Heart right ventricle (tissue), 16 donors: ENCODE data around the gene ZNF611. TPM values are rescaled to one million over a fixed set of nuclear protein-coding genes. Genes with fewer than 3 reads are reported as not detected.
"Not testable (repeated sequence)": the region's sequence is repeated elsewhere in the genome, so short reads cannot be mapped to it uniquely, and the experiment has no call there.

Source experiments
- ATAC-seq, 8 donors: fragments of 200-7000 bp; cut with Tn5 transposase; one replicate each; pipeline ENCODE4 v1.9.1; 2020; ENCODE audit warnings: mild to moderate bottlenecking in 8 of 8, moderate library complexity in 8 of 8, moderate number of reproducible peaks in 1 of 8
- DNase-seq, 2 donors: peaks; one replicate each; pipeline ENCODE4 v3.0.0-alpha.2; 2020
- H3K27ac ChIP-seq, 10 donors: fragments of 200-600 bp; sonication (generic) in 2 of 10; one replicate each; pipeline versions ENCODE4 v1.5.0 to v1.8.0; 2020 to 2022; ENCODE audit warnings: mild to moderate bottlenecking in 3 of 10
- H3K27me3 ChIP-seq, 7 donors: fragments of 200-600 bp; one replicate each; pipeline ENCODE4 v1.8.0; 2021 to 2022; ENCODE audit warnings: mild to moderate bottlenecking in 2 of 7
- H3K36me3 ChIP-seq, 9 donors: fragments of 200-600 bp; sonication (generic) in 1 of 9; one replicate each; pipeline versions ENCODE4 v1.5.0 to v1.8.0; 2020 to 2022; ENCODE audit warnings: mild to moderate bottlenecking in 2 of 9
- H3K4me1 ChIP-seq, 9 donors: fragments of 200-600 bp; sonication (generic) in 1 of 9; one replicate each; pipeline versions ENCODE4 v1.5.0 to v1.8.0; 2020 to 2022; ENCODE audit warnings: mild to moderate bottlenecking in 4 of 9
- H3K4me3 ChIP-seq, 10 donors: fragments of 200-600 bp; sonication (generic) in 2 of 10; one replicate each; pipeline versions ENCODE4 v1.5.0 to v1.8.0; 2020 to 2022; ENCODE audit warnings: mild to moderate bottlenecking in 7 of 10, moderate library complexity in 2 of 10
- H3K9me3 ChIP-seq, 11 donors: fragments of 200-600 bp in 10 of 11; sonication (generic) in 2 of 11; one replicate each; pipeline versions ENCODE4 v1.5.0 to v1.8.0; 2013 to 2022; ENCODE audit warnings: mild to moderate bottlenecking in 2 of 11, control low read depth in 1 of 11, moderate library complexity in 1 of 11
- WGBS, 2 donors: extraction: QIAGEN DNeasy Blood & Tissue Kit; methylation state at CpG; one replicate each; pipeline ENCODE4 v1.1.7; 2013; ENCODE audit warnings: inconsistent platforms in 1 of 2; 5-methylcytosine and 5-hydroxymethylcytosine counted together
- intact Hi-C, 10 donors: fragments of 100-400 bp; cut with DNase I; formaldehyde crosslinking; loops; one replicate each; pipeline versions ENCODE4 v1.11.1 to v1.14.2; 2022
- polyA plus RNA-seq, 2 donors: library from polyadenylated mRNA; stranded (reverse); fragments of 200-250 nt; gene quantifications; one replicate each; pipeline ENCODE4 v1.2.3, GENCODE V29; 2013
- total RNA-seq, 10 donors: library from RNA; stranded (reverse); fragmentation: NEBNext Ultra II Directional in 3 of 10; extraction: Animal tissue kit (Norgen Biotek cat#: 25700) in 3 of 10; gene quantifications; one replicate each; pipeline versions ENCODE4 v1.2.1 to v1.2.4, GENCODE V29; 2021 to 2023
- TF ChIP-seq, protein P1 (sequence below), 9 donors: fragments of 200-600 bp; sonication (generic) in 2 of 9; IDR thresholded peaks; one replicate each; pipeline versions ENCODE4 v1.5.0 to v1.8.0; 2021 to 2022; ENCODE audit warnings: antibody characterized with exemption in 9 of 9, mild to moderate bottlenecking in 5 of 9, moderate library complexity in 1 of 9
- donor health status: Arrhythmogenic right ventricular cardiomyopathy.
- donor health status: ischemic (EF 13 %, LVEDD 7.1; RV severe dilation, severe dysfunction).
- donor health status: healthy with polysubstance abuse.
- donor health status: DM: no; HTN: yes; CAD: no.
- donor health status: DM: no; HTN: no; CAD: no.
- donor health status: ischemic (EF 25% LVEDD 6.9; RV normal size, moderate dysfunction).
- donor health status: ischemic (EF 25% LVEDD 5.7; RV mildly dilated, moderate dysfunction).
- donor health status: healthy.
- donor health status: DM: yes; HTN: yes; CAD: no.
- donor health status: Ischemic cardiomyopathy.
- donor health status: ischemic (EF 35%, LVEDD 5.7; RV mildly dilated, moderate dysfunction).
- donor health status: nonischemic (EF 11% LVEDD 7.7; RV severe dilation, severe dysfunction).
- donor health status: DM: yes; HTN: yes; CAD: no.
- donor health status: PGD.
- donor health status: ischemic (EF 29% LVEDD 5.4; RV normal size, mild dysfunction).
- donor health status: nonischemic (EF 23%, LVEDD 6.1; RV moderate dilation, normal function).

ZNF611 gene
- total and polyA plus RNA-seq, 12 donors = 2.3 to 9.8 (median 7.6) TPM

GRCh38 chr19:52688335-52688734 is 46.5 kb downstream of the ZNF611 start:
- H3K4me1 ChIP-seq = peaks cover 3 to 23% (median 17%) of the 10 kb centered on the region in 9 donors
- H3K4me3 ChIP-seq = no peak overlapping the region
- DNase-seq (no peak), ATAC-seq (no peak)
- no peaks in the 10 kb centered on the region for H3K27me3 ChIP-seq
- H3K9me3 ChIP-seq = no peaks in the 10 kb centered on the region
- peak overlapping the region in 1 of 10 donors; percentile 95 for H3K27ac ChIP-seq
- H3K36me3 ChIP-seq = peaks cover 0 to 3% (median 0%) of the 10 kb centered on the region in 9 donors
- 89 to 90% methylated on average over 2 of the region's 2 CpGs for WGBS, 2 donors
- intact Hi-C loops = loop anchor here in 1 of 10 donors (5.0 kb wide), 1 partner anchor 679 kb away; the partner anchor contains the start of gene ZNF525
- TF ChIP-seq, protein P1, sequence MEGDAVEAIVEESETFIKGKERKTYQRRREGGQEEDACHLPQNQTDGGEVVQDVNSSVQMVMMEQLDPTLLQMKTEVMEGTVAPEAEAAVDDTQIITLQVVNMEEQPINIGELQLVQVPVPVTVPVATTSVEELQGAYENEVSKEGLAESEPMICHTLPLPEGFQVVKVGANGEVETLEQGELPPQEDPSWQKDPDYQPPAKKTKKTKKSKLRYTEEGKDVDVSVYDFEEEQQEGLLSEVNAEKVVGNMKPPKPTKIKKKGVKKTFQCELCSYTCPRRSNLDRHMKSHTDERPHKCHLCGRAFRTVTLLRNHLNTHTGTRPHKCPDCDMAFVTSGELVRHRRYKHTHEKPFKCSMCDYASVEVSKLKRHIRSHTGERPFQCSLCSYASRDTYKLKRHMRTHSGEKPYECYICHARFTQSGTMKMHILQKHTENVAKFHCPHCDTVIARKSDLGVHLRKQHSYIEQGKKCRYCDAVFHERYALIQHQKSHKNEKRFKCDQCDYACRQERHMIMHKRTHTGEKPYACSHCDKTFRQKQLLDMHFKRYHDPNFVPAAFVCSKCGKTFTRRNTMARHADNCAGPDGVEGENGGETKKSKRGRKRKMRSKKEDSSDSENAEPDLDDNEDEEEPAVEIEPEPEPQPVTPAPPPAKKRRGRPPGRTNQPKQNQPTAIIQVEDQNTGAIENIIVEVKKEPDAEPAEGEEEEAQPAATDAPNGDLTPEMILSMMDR (IDR thresholded peaks at IDR 0.05) = no peak

DNA sequence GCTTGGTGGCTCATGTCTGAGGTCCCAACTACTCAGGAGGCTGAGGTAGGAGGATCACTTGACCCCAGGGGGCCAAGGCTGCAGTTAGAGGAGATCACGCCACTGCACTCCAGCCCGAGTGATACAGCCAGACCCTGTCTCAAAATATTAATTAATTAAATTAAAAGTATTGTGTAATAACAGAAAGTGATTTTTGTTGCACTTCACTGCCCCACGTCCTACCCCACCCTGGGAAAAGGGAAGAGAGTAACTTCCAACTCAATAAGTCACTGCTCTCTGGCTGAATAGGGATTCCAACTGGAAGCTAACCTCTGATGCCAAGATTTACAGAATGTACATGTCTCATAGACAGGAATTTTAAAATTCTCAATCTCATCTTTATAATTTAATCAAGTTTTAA is 47.2 kb downstream of the ZNF611 start:
- H3K9me3 ChIP-seq = no peaks in the 10 kb centered on the region
- no peak overlapping the region for H3K4me3 ChIP-seq
- DNase-seq (no peak), ATAC-seq (no peak)
- H3K4me1 ChIP-seq = peaks cover 3 to 23% (median 17%) of the 10 kb centered on the region in 9 donors
- H3K27ac ChIP-seq = no peak overlapping the region
- 94 to 95% methylated on average over 3 of the region's 3 CpGs for WGBS, 2 donors
- no peaks in the 10 kb centered on the region for H3K27me3 ChIP-seq
- TF ChIP-seq, protein P1 (IDR thresholded peaks at IDR 0.05) = no peak
- intact Hi-C loops = loop anchor here in 1 of 10 donors (5.0 kb wide), 1 partner anchor 680 kb away; the partner anchor contains the start of gene ZNF525
- peaks cover 0 to 3% (median 0%) of the 10 kb centered on the region in 9 donors for H3K36me3 ChIP-seq

DNA sequence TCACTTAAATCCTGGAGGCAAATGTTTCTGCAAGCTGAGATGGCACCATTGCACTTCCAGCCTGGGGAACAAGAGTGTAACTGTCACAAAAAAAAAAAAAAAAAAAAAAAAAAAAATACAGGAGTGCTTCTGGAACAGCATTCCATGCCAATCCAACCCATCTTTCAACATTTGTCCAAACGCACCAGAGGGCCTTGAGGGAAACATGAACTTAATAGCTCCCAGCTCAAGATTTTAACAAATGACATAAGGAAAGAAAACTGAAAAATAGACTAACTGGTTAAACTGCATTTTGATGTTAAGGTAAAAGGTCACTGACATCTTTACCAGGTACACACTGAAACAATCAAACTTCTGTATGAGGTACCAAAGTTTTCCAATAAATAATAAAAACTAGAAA is 49.0 kb downstream of the ZNF611 start:
- peaks cover 2 to 13% (median 8%) of the 10 kb centered on the region in 9 donors for H3K4me1 ChIP-seq
- H3K27ac ChIP-seq = no peak overlapping the region
- intact Hi-C loops = loop anchor here in 1 of 10 donors (5.0 kb wide), 1 partner anchor 681 kb away; the partner anchor contains the start of gene ZNF525
- ATAC-seq (no peak), DNase-seq (no peak)
- 62 to 87% methylated on average over 1 of the region's 1 CpG for WGBS, 2 donors
- H3K27me3 ChIP-seq = no peaks in the 10 kb centered on the region
- TF ChIP-seq, protein P1 (IDR thresholded peaks at IDR 0.05) = no peak
- H3K4me3 ChIP-seq = no peak overlapping the region
- H3K36me3 ChIP-seq = peaks cover 0 to 3% (median 0%) of the 10 kb centered on the region in 9 donors
- H3K9me3 ChIP-seq = peaks cover 0 to 2% (median 0%) of the 10 kb centered on the region in 11 donors

GRCh38 chr19:52681216-52681615 is 53.6 kb downstream of the ZNF611 start:
- 81 to 94% methylated on average over 1 of the region's 1 CpG for WGBS, 2 donors
- H3K27ac ChIP-seq, DNase-seq, H3K27me3 ChIP-seq, ATAC-seq, H3K4me3 ChIP-seq, H3K4me1 ChIP-seq, H3K9me3 ChIP-seq, intact Hi-C loops, H3K36me3 ChIP-seq: not testable (repeated sequence)

- no peak for DNase-seq
- H3K27ac ChIP-seq = no peak overlapping the region
- WGBS, 2 donors = 91 to 93% methylated on average over 5 of the region's 5 CpGs
- peaks cover 0 to 7% (median 0%) of the 10 kb centered on the region in 11 donors for H3K9me3 ChIP-seq
- H3K4me1 ChIP-seq = no peaks in the 10 kb centered on the region
- TF ChIP-seq, protein P1 (IDR thresholded peaks at IDR 0.05) = no peak
- intact Hi-C loops = no loop called here
- no peaks in the 10 kb centered on the region for H3K27me3 ChIP-seq
- peaks cover 0 to 6% (median 0%) of the 10 kb centered on the region in 9 donors for H3K36me3 ChIP-seq
- no peak for ATAC-seq
- no peak overlapping the region for H3K4me3 ChIP-seq
Observed at GRCh38 chr19:52679598-52679997, 55.2 kb downstream of the ZNF611 start.

- peaks cover 0 to 14% (median 0%) of the 10 kb centered on the region in 9 donors for H3K36me3 ChIP-seq
- DNase-seq, H3K27ac ChIP-seq, H3K4me3 ChIP-seq, intact Hi-C loops, ATAC-seq, H3K27me3 ChIP-seq, H3K4me1 ChIP-seq: not testable (repeated sequence)
- H3K9me3 ChIP-seq = peaks cover 0 to 15% (median 0%) of the 10 kb centered on the region in 11 donors
- 94 to 95% methylated on average over 6 of the region's 6 CpGs for WGBS, 2 donors
Observed at GRCh38 chr19:52675239-52675638, 59.6 kb downstream of the ZNF611 start.
